HUES48 (cell line): ENCODE results near the gene MSL1.

ENCODE experiments used
- H3K27ac ChIP-seq: one replicate; pipeline ENCODE4 v1.7.0; 2013; ENCODE audit warnings: low read depth, low read length, inconsistent platforms
- H3K27me3 ChIP-seq: 2 replicates; pipeline ENCODE4 v1.6.1; 2013; ENCODE audit warnings: mild to moderate bottlenecking, low read length; ENCODE audit not compliant: control insufficient read depth, insufficient read depth
- H3K36me3 ChIP-seq: 2 replicates; pipeline ENCODE4 v1.6.1; 2013; ENCODE audit warnings: low read length; ENCODE audit not compliant: control insufficient read depth, insufficient read depth
- H3K4me1 ChIP-seq: 2 replicates; pipeline ENCODE4 v1.6.1; 2013; ENCODE audit warnings: mild to moderate bottlenecking, low read length; ENCODE audit not compliant: control insufficient read depth, insufficient read depth
- H3K4me3 ChIP-seq: 2 replicates; pipeline ENCODE4 v1.5.1; 2013; ENCODE audit warnings: mild to moderate bottlenecking, low read depth, low read length
- H3K9ac ChIP-seq: 2 replicates; pipeline ENCODE4 v1.6.1; 2013; ENCODE audit warnings: mild to moderate bottlenecking, low read depth, low read length, moderate library complexity
- H3K9me3 ChIP-seq: 2 replicates; pipeline ENCODE4 v1.6.1; 2013; ENCODE audit warnings: low read length; ENCODE audit not compliant: control insufficient read depth, insufficient read depth

Gene MSL1

DNA sequence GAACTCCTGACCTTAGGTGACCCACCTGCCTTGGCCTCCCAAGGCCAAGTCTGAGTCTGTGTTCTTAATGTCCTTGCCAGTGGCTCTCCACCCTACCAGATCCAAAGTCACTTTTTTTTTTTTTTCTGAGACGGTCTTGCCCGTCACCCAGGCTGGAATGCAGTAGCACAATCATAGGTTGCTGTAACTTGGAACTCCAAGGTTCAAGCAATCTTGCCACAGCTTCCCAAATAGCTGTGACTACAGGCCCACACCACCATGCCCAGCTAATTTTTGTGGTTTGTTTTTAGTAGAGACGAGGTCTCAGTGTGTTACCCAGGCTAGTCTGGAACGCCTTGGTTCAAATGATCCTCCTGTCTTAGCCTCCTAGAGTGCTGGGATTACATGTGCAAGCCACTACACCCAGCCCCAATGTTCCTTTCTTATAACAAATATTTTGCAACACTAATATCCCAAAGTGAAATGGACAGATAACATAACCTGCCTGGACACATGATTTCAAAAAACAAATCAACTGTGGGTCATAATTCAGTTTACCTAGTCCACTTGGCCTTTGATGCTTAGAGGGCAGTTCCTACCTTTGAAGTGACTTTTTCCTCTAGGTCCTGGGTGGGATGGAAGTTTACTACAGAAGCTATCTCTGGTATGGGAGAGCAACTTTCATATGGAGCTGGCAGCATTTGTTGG is 51.5 kb downstream of the MSL1 start:
- H3K4me1 ChIP-seq: peaks cover 8% of the 10 kb centered on the region; the same call in 1 of the 2 replicates
- no peaks in the 10 kb centered on the region for H3K9me3 ChIP-seq
- H3K27me3 ChIP-seq: no peaks in the 10 kb centered on the region
- peaks cover 69% of the 10 kb centered on the region for H3K36me3 ChIP-seq
- no peak overlapping the region for H3K27ac ChIP-seq
- H3K4me3 ChIP-seq: no peak overlapping the region
- H3K9ac ChIP-seq: no peak overlapping the region

DNA sequence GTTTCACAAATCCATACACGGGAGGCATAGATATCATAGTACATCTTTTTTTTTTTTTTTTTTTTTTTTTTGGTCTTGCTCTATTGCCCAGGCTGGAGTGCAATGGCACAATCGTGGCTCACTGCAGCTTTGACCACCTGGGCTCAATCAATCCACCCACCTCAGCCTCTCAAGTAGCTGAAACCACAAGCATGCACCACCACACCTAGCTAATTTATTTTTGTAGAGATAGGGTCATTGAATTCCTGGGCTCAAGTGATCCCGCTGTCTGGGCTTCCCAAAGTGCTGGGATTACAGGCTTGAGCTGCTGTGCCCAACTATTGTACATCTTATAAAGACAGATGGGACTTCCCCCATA is 52.0 kb downstream of the MSL1 start:
- Histone ChIP-seq H3K9me3 (no peaks in the 10 kb centered on the region), H3K36me3 (peaks cover 63% of the 10 kb centered on the region)

DNA sequence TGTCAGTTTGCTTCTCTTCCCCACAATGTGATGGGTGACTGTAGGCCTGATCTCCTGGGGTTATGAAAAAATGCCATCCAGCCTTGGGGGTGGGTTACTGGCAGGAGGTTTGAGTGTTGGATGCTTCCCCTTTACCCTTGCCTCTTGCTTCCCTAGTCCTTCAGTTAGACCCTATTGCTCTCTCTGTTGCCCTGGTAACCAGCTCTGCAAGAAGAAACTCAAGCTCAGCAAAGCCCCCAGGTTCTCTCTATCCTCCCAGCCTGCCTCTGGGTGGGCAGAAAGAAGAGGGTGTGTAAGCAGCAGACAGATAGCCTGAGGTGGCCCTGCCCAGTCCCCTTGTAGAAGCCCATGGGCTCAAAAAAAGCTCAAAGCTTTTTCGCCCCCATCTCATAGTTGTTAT is 52.7 kb downstream of the MSL1 start:
- Histone ChIP-seq H3K9me3 (no peaks in the 10 kb centered on the region), H3K4me1 (peaks cover 12% of the 10 kb centered on the region; the same call in 1 of the 2 replicates), H3K4me3 (no peak overlapping the region), H3K36me3 (peaks cover 56% of the 10 kb centered on the region), H3K27me3 (no peaks in the 10 kb centered on the region), H3K9ac (no peak overlapping the region), H3K27ac (no peak overlapping the region)

More for the DNA sequence above, 52.0 kb downstream of the MSL1 start:
- Histone ChIP-seq H3K4me1 (peaks cover 12% of the 10 kb centered on the region; the same call in 1 of the 2 replicates), H3K9ac (no peak overlapping the region), H3K27me3 (no peaks in the 10 kb centered on the region), H3K27ac (no peak overlapping the region), H3K4me3 (no peak overlapping the region)

DNA sequence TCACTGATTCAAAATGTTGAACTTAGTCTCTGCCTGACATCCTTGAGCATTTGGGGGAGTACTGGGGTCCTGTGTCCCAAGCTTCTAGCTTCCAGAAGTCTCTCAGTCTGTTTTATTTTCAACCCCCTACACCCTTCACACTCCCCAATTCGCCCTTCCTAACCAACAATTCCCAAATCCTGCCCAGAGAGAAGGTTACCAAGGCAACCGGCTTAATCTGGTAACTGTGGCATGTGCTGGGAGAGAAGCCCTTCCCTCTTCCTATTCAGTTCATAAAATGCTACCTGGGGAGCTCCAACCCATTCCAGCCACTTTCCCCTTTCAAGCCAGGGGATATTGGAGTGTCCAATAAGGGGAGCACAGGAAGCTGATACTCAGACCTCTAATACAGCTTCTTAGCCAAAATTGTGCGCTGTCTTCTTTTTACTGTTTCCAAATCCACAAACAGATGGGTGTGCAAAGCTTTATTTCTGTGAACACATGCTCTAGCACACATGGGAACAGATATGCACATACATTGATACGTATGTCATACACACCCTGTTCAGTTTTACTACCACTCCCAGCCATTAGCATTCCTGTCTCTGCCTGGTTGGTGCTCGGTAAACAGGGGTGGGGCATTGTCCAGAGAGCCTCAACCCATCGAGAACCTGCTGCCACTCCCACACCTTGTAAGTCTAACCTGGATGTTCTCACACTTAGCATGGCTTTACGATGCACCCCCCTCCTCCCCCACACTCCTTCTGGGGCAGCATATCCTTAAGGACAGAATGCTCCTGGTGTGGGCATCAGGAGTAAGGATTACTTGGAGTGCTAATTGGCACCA is 54.4 kb downstream of the MSL1 start:
- Histone ChIP-seq H3K36me3 (peaks cover 40% of the 10 kb centered on the region), H3K4me1 (peaks cover 16% of the 10 kb centered on the region; the same call in 1 of the 2 replicates), H3K9me3 (no peaks in the 10 kb centered on the region), H3K9ac (no peak overlapping the region), H3K27ac (no peak overlapping the region), H3K27me3 (no peaks in the 10 kb centered on the region), H3K4me3 (no peak overlapping the region)

DNA sequence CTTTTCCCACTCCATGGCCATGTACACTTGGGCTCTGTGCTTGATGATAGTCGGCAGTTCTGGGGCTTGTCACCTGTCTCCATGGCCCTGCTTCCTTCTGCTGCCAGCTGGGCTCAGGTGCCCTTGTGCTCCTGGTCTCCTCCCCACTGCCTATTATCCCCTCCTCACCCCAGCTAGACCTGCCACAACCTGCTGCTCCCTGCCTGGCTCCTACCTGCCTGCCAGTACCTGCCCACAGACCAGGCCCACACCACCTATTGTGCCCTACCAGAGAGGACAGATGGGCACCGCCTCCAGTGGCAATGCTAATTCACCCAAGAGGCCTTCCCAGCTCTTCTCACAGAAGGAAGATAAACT is 55.0 kb downstream of the MSL1 start:
- H3K4me1 ChIP-seq: peaks cover 16% of the 10 kb centered on the region; the same call in 1 of the 2 replicates
- H3K27me3 ChIP-seq: no peaks in the 10 kb centered on the region
- H3K9ac ChIP-seq: no peak overlapping the region
- peaks cover 39% of the 10 kb centered on the region for H3K36me3 ChIP-seq
- H3K9me3 ChIP-seq: no peaks in the 10 kb centered on the region
- H3K27ac ChIP-seq: no peak overlapping the region
- H3K4me3 ChIP-seq: no peak overlapping the region

DNA sequence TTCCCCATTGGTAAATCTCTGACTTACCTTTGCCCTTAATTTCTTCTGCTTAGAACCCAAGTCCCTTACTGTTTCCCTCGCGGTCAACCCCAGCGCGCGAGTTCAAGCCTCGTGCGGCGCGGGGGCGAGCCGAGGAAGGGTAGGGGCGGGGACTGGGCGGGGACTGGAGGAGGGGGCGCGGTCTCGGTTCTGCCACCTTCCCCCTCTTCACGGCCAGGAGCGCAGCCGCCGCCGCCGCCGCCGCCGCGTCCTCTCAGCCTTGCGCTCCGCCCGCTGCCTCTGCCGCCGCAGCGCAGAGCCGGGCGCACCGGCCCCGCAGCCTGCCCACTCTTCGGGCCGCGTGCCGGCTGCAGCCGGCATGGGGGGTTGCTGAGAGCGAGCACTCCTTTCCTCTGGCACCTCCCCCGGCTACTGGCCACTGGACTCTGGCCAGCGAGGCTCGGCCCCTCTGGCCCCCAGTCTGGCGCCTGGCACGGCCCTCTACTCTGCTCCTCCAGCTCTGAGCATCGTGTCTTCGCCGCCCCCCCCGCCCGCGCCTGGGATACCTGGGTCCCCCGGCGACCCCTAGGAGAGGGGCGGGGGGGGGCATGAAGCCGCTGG is 55.6 kb downstream of the MSL1 start, which contains the start of gene RAPGEFL1:
TSS of gene RAPGEFL1 (plus strand) at position 196 of the 600 bp plus-strand sequence. CDS start at position 588, 392 bp downstream.
- peak within 1 kb of the TSS; percentile 66 for H3K27ac ChIP-seq
- peaks cover 36% of the 10 kb centered on the region for H3K36me3 ChIP-seq
- H3K4me1 ChIP-seq: peaks cover 16% of the 10 kb centered on the region; the same call in 1 of the 2 replicates
- H3K9ac ChIP-seq: peak within 1 kb of the TSS; percentile 7; the same call in 1 of the 2 replicates
- H3K27me3 ChIP-seq: no peaks in the 10 kb centered on the region
- peak within 1 kb of the TSS; percentile 62 for H3K4me3 ChIP-seq
- H3K9me3 ChIP-seq: no peaks in the 10 kb centered on the region

DNA sequence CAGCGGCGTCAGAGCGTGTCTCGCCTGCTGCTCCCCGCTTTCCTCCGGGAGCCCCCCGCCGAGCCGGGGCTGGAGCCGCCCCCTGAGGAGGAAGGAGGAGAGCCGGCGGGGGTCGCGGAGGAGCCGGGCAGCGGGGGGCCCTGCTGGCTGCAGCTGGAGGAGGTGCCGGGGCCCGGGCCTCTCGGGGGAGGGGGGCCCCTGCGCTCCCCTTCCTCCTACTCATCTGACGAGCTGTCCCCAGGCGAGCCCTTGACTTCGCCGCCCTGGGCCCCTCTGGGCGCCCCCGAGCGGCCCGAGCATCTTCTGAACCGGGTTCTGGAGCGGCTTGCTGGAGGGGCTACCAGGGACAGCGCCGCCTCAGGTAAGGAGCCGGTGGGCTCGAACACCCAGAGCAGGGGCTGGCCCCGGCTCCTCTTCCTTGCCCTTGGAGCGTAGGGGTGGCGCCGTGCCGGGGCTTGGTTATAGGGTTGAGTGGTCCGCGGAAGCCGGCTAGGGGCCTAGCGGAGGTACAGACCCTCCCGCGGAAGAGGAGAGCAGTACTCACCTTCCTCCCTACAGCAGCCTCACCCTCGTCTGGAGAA is 56.3 kb downstream of the MSL1 start:
- Histone ChIP-seq H3K9ac (no peak overlapping the region), H3K36me3 (peaks cover 33% of the 10 kb centered on the region), H3K4me1 (peaks cover 16% of the 10 kb centered on the region; the same call in 1 of the 2 replicates), H3K9me3 (no peaks in the 10 kb centered on the region), H3K27ac (peak overlapping the region; percentile 66), H3K27me3 (no peaks in the 10 kb centered on the region), H3K4me3 (peak overlapping the region; percentile 62)

DNA sequence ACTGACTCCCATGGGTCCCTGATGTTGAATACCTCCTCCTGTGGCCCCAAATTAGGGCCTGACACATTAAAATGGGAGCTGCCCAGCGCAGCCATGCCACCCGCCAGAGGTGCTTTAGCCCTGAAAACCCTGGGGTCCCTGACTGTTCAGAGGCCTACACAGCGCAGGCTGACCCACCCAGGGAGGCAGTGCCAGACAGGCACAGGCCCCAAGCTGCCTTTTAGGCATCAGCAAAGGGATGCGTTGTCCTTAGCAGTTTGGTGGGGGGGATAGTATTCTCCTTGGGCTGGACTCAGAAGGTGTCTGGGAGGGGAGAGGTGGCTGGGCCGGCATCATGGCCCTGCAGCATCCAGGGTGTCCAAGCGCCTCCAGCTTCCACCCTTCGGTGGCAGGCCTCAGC is 56.9 kb downstream of the MSL1 start:
- H3K36me3 ChIP-seq: peaks cover 28% of the 10 kb centered on the region

DNA sequence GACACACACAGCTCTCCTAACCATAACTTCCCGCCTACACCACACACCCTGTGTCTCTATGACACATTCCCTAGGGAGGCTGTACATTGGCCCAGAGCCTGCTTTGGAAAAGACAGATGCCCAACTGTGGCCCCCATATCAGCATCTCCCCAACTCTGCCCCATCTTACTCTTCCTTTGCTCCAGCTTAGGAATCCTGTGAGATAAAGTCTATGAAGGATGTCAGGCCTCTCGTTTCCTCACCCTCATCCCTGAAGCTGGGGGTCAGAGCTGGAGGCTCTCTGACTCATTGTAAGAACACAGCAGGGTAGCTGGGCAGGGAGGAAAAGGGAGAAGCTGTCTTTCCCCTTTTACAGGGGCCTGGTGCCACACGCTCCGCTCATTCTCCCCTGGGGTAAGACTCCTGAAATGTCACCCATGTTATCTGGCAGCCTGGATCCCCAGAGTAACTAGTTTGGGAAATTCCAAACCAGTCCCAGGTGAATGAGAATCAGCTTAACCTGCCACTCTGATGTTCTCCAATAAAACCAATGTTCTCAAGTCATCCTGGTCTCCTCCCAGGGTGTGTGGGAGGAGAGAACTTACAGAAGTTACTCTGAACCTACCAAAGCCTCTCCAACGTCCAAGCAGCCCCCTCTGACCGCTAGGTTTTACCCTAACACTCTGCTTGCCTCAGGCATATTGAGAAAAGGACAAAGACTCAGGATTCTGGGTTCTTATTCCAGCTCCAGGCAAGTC is 58.3 kb downstream of the MSL1 start:
- Histone ChIP-seq H3K9ac (no peak overlapping the region), H3K27ac (no peak overlapping the region), H3K4me3 (no peak overlapping the region), H3K4me1 (peaks cover 16% of the 10 kb centered on the region; the same call in 1 of the 2 replicates), H3K9me3 (no peaks in the 10 kb centered on the region), H3K27me3 (no peaks in the 10 kb centered on the region), H3K36me3 (peaks cover 16% of the 10 kb centered on the region)

More for the DNA sequence above, 56.9 kb downstream of the MSL1 start:
- Histone ChIP-seq H3K27ac (no peak overlapping the region), H3K27me3 (no peaks in the 10 kb centered on the region), H3K9me3 (no peaks in the 10 kb centered on the region), H3K4me3 (peak overlapping the region; percentile 62), H3K9ac (no peak overlapping the region), H3K4me1 (peaks cover 16% of the 10 kb centered on the region; the same call in 1 of the 2 replicates)

DNA sequence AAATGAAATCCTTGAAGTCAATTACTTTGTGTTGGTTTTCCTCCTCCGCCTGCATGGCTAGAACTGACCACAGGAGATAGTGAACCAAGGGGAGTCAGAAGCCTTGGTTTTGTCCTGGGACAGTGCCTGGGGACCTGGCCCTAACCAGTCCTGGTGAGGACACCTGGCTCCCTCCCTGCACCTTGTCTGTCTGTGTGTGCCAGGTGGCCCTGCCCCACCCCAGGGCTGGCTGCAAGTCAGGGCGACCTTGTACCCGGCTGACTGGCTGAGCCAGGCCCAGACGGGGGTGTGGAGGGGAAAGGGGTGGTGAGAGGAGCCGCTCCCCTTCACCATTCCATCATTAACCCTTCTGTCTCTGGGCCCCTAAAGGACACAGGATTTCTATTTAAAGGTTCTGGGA is 58.9 kb downstream of the MSL1 start:
- H3K27ac ChIP-seq: no peak overlapping the region

More for the DNA sequence above, 58.9 kb downstream of the MSL1 start:
- H3K9ac ChIP-seq: no peak overlapping the region
- H3K4me1 ChIP-seq: peaks cover 16% of the 10 kb centered on the region; the same call in 1 of the 2 replicates
- H3K4me3 ChIP-seq: no peak overlapping the region
- H3K9me3 ChIP-seq: no peaks in the 10 kb centered on the region
- H3K27me3 ChIP-seq: no peaks in the 10 kb centered on the region
- H3K36me3 ChIP-seq: peaks cover 16% of the 10 kb centered on the region
